CD14-positive monocyte (primary cell): Measurements from ENCODE around the gene FOXD4L3. TPM values are rescaled to one million over a fixed set of nuclear protein-coding genes. Genes with fewer than 3 reads are reported as not detected.
A peak's percentile ranks its signal among the peaks of the same experiment; 100 is the strongest.
"Not testable (repeated sequence)": the region's sequence is repeated elsewhere in the genome, so short reads cannot be mapped to it uniquely, and the experiment has no call there.

Source experiments
- DNase-seq, 3 donors: peaks; one replicate each; pipeline ENCODE4 v3.0.0-alpha.2; 2011 to 2022
- H2AFZ ChIP-seq: 2 replicates; pipeline ENCODE4 v1.6.0; 2012; ENCODE audit warnings: mild to moderate bottlenecking, low read depth, low read length, inconsistent platforms; ENCODE audit not compliant: insufficient read depth, poor library complexity, severe bottlenecking
- H3K27ac ChIP-seq, 2 donors: 1 replicate in 1 of 2; 2 replicates in 1 of 2; pipeline ENCODE4 v1.5.1; 2012 to 2013; ENCODE audit warnings: low read length in 2 of 2, control low read depth in 1 of 2, inconsistent platforms in 1 of 2, low read depth in 1 of 2, mild to moderate bottlenecking in 1 of 2
- H3K27me3 ChIP-seq, 2 donors: one replicate each; pipeline versions ENCODE4 v1.6.0 to v1.6.1; 2011 to 2013; ENCODE audit warnings: low read length in 2 of 2; ENCODE audit not compliant: control insufficient read depth in 2 of 2, insufficient read depth in 2 of 2
- H3K36me3 ChIP-seq, 2 donors: replicated peaks in 1 of 2; 1 replicate in 1 of 2; 2 replicates in 1 of 2; pipeline versions ENCODE4 v1.5.1 to v1.6.1; 2012 to 2013; ENCODE audit warnings: low read length in 2 of 2, control low read depth in 1 of 2, inconsistent platforms in 1 of 2, mild to moderate bottlenecking in 1 of 2; ENCODE audit not compliant: insufficient read depth in 2 of 2, control insufficient read depth in 1 of 2
- H3K4me1 ChIP-seq, 2 donors: 1 replicate in 1 of 2; 2 replicates in 1 of 2; pipeline versions ENCODE4 v1.5.1 to v1.6.1; 2012 to 2013; ENCODE audit warnings: low read length in 2 of 2, control low read depth in 1 of 2, inconsistent platforms in 1 of 2, mild to moderate bottlenecking in 1 of 2, moderate library complexity in 1 of 2; ENCODE audit not compliant: insufficient read depth in 2 of 2, control insufficient read depth in 1 of 2
- H3K4me2 ChIP-seq: replicated peaks from 2 replicates; pipeline ENCODE3; 2012; ENCODE audit warnings: low read length, moderate library complexity, mild to moderate bottlenecking; ENCODE audit not compliant: poor library complexity, severe bottlenecking; ENCODE audit errors: extremely low read depth
- H3K4me3 ChIP-seq, 3 experiments: fragments of 200-600 bp in 1 of 3; sonication (generic) in 1 of 3; replicated peaks in 1 of 3; 1 replicate in 2 of 3; 2 replicates in 1 of 3; pipeline ENCODE4 v1.5.1; 2011 to 2013; ENCODE audit warnings: low read length in 3 of 3, mild to moderate bottlenecking in 3 of 3, control low read depth in 2 of 3, low read depth in 2 of 3, inconsistent platforms in 1 of 3, moderate library complexity in 1 of 3
- H3K79me2 ChIP-seq: 2 replicates; pipeline ENCODE4 v1.6.0; 2012; ENCODE audit warnings: mild to moderate bottlenecking, control low read depth, inconsistent platforms, low read length, moderate library complexity; ENCODE audit not compliant: insufficient read depth
- H3K9ac ChIP-seq: 2 replicates; pipeline ENCODE4 v1.6.0; 2017; ENCODE audit warnings: low read length, mild to moderate bottlenecking; ENCODE audit not compliant: insufficient read depth, poor library complexity, severe bottlenecking
- H3K9me3 ChIP-seq, 2 donors: replicated peaks in 1 of 2; 1 replicate in 1 of 2; 2 replicates in 1 of 2; pipeline versions ENCODE4 v1.5.1 to v1.6.1; 2012 to 2013; ENCODE audit warnings: low read length in 2 of 2, control low read depth in 1 of 2; ENCODE audit not compliant: control insufficient read depth in 1 of 2, insufficient read depth in 1 of 2
- H4K20me1 ChIP-seq: 2 replicates; pipeline ENCODE4 v1.6.0; 2012; ENCODE audit warnings: mild to moderate bottlenecking, low read length, control low read depth, moderate library complexity; ENCODE audit not compliant: insufficient read depth
- H3K27ac Mint-ChIP-seq, 7 donors: one replicate each; pipeline ENCODE4 v1.8.0; 2020; ENCODE audit warnings: mild to moderate bottlenecking in 7 of 7, mixed read lengths in 7 of 7, moderate library complexity in 6 of 7, inconsistent platforms in 2 of 7
- H3K27me3 Mint-ChIP-seq, 3 donors: one replicate each; pipeline ENCODE4 v1.8.0; 2021 to 2022; ENCODE audit warnings: low read depth in 3 of 3, mild to moderate bottlenecking in 3 of 3, mixed read lengths in 3 of 3, moderate library complexity in 3 of 3, inconsistent platforms in 1 of 3
- H3K36me3 Mint-ChIP-seq, 2 donors: one replicate each; pipeline ENCODE4 v1.8.0; 2020; ENCODE audit warnings: mixed read lengths in 2 of 2, inconsistent platforms in 1 of 2, mild to moderate bottlenecking in 1 of 2
- H3K4me1 Mint-ChIP-seq: one replicate; pipeline ENCODE4 v1.8.0; 2020; ENCODE audit warnings: mild to moderate bottlenecking, mixed read lengths
- H3K4me3 Mint-ChIP-seq, 2 donors: one replicate each; pipeline ENCODE4 v1.8.0; 2020; ENCODE audit warnings: mild to moderate bottlenecking in 2 of 2, mixed read lengths in 2 of 2, moderate library complexity in 1 of 2
- H3K9me3 Mint-ChIP-seq, 7 donors: one replicate each; pipeline ENCODE4 v1.8.0; 2020 to 2022; ENCODE audit warnings: mixed read lengths in 7 of 7, mild to moderate bottlenecking in 6 of 7, moderate library complexity in 6 of 7, inconsistent platforms in 2 of 7
- WGBS: methylation state at CpG from one replicate; pipeline ENCODE4 v1.1.5; 2013; ENCODE audit warnings: missing lambda C conversion rate; ENCODE audit not compliant: insufficient coverage; 5-methylcytosine and 5-hydroxymethylcytosine counted together
- intact Hi-C, 2 donors: fragments of 100-400 bp; cut with micrococcal nuclease; formaldehyde crosslinking; loops; one replicate each; pipeline versions ENCODE4 v1.15.0 to v1.15.1; 2023
- polyA plus RNA-seq, 3 donors: library from polyadenylated mRNA; depleted of rRNA in 1 of 3; unstranded in 2 of 3; stranded (reverse) in 1 of 3; fragments of 300-500 nt in 2 of 3; fragments of >200 nt in 1 of 3; fragmentation: Illumina TruSeq in 2 of 3; gene quantifications; 1 replicate in 2 of 3; 2 replicates in 1 of 3; pipeline ENCODE4 v1.2.3, GENCODE V29; 2012 to 2021

The FOXD4L3 gene
- polyA plus RNA-seq, 3 donors: not detected

DNA sequence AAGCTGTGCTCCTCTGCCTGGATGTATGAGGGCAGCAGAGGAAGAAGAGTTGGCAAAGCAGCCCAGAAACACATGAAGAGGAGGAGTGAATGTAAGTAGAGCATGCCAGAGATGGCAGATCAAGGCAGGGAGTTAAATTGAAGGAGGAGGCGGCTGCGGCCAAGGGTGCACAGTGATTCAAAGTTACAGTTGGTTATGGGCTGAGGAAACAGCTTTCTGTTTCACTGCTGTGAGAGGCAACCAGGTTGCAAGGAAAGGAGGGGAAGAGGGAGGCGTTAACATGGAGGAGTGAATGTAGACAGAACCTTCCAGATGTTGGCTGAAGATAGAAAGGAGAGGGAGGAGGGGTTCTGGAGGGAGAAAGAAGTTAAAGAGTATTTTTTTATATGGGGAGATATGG lies 33.3 kb downstream of the FOXD4L3 start:
- H3K4me1 Mint-ChIP-seq, DNase-seq, H3K4me2 ChIP-seq, H4K20me1 ChIP-seq, H3K36me3 ChIP-seq, H3K4me3 ChIP-seq, H3K9me3 Mint-ChIP-seq, H3K9ac ChIP-seq, H3K79me2 ChIP-seq, H3K27me3 Mint-ChIP-seq, intact Hi-C loops, H3K36me3 Mint-ChIP-seq, H3K27ac ChIP-seq, H3K27me3 ChIP-seq, H3K4me1 ChIP-seq, H2AFZ ChIP-seq, H3K9me3 ChIP-seq, H3K27ac Mint-ChIP-seq, H3K4me3 Mint-ChIP-seq: not testable (repeated sequence)
- no CpG with 5 or more reads among the region's 3 CpGs for WGBS

DNA sequence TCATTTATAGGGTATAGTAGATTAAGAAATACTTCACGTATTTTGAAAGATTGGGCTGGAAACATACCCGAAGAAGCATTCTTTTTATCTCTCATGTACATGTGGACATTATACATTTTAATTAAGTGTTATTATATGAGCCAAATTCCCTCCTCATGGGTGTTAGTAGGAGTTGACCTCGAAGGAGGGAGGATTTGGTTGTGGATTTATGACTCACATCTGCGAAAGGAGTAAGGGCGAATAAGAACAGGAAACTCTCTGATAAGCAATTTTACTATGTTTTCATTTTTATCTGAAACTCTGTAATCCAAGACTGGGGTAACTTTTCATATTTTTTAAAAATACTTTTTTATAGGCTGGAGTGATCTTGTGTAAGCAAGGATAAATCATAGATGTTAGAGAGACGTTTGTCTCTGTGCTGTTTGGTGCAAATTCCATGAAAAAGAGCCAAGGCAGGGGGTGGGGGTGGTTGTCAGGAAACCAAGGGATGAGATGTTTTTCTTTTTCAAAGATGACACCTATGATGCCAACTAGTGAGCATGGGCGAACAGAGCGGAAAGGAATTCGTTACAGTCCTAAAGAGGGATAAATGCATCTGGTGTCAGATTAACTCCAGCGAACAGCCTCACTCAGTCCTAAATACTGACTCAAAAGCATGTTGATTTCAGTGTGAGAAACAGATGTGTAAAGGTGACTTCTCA lies 34.1 kb downstream of the FOXD4L3 start:
- intact Hi-C loops, H4K20me1 ChIP-seq, H3K4me1 ChIP-seq, H3K4me1 Mint-ChIP-seq, H3K27ac Mint-ChIP-seq, DNase-seq, H3K9me3 ChIP-seq, H3K4me2 ChIP-seq, H2AFZ ChIP-seq, H3K9me3 Mint-ChIP-seq, H3K36me3 Mint-ChIP-seq, H3K27ac ChIP-seq, H3K27me3 ChIP-seq, H3K36me3 ChIP-seq, H3K79me2 ChIP-seq, H3K9ac ChIP-seq, H3K4me3 Mint-ChIP-seq, H3K27me3 Mint-ChIP-seq, H3K4me3 ChIP-seq: not testable (repeated sequence)
- WGBS: no CpG with 5 or more reads among the region's 10 CpGs

DNA sequence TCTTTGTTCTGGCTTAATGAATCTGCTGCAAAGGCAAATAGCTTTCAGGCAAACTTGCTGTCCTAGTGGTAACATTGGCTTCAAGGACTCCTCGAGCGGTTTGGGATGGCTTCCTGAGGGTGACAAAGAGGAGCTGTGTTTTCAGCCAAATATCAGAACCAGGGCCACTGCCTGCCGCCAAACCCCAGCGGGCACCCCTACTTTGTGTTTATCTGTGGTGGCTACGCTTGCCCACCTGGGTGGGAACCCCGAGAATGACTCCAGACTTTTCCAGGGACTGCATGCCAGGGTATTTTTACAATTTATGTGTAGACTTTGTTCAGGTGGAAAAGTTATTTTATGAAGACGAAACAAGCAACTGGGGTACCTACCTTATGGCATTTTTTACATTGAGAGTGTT lies 35.3 kb downstream of the FOXD4L3 start:
- not testable (repeated sequence) for H3K36me3 Mint-ChIP-seq

More for the DNA sequence above, 35.3 kb downstream of the FOXD4L3 start:
- H3K9ac ChIP-seq, H3K79me2 ChIP-seq, H3K4me3 Mint-ChIP-seq, intact Hi-C loops, H3K4me1 Mint-ChIP-seq, H4K20me1 ChIP-seq, H3K9me3 Mint-ChIP-seq, H3K27me3 Mint-ChIP-seq, H2AFZ ChIP-seq, H3K9me3 ChIP-seq, H3K4me1 ChIP-seq, H3K36me3 ChIP-seq, DNase-seq, H3K27me3 ChIP-seq, H3K4me2 ChIP-seq, H3K27ac ChIP-seq, H3K4me3 ChIP-seq: not testable (repeated sequence)
- WGBS: 90% methylated on average over 3 of the region's 7 CpGs
- peak overlapping the region in 1 of 7 donors; percentile 45 for H3K27ac Mint-ChIP-seq
